ENCODE data around the gene HS2ST1.
"Not testable (repeated sequence)": the region's sequence is repeated elsewhere in the genome, so short reads cannot be mapped to it uniquely, and the experiment has no call there.

HS2ST1 gene

GRCh38 chr1:86914601-86914997 lies at the start of gene HS2ST1:
Gene HS2ST1, plus strand, starts transcription at chr1:86914635.
- no peak for DNase-seq

- DNase-seq = no peak
Measured at GRCh38 chr1:86865973-86866637, 48.3 kb upstream of the HS2ST1 start.

- DNase-seq = no peak
Measured at GRCh38 chr1:86866665-86867064, 47.8 kb upstream of the HS2ST1 start.

GRCh38 chr1:86867278-86867677 lies 47.2 kb upstream of the HS2ST1 start:
- not testable (repeated sequence) for DNase-seq

GRCh38 chr1:86868477-86868876 lies 46.0 kb upstream of the HS2ST1 start:
- DNase-seq = no peak

GRCh38 chr1:86871001-86871400 lies 43.4 kb upstream of the HS2ST1 start:
- DNase-seq = no peak

GRCh38 chr1:86872086-86872485 lies 42.3 kb upstream of the HS2ST1 start:
- no peak for DNase-seq

GRCh38 chr1:86875722-86876121 lies 38.7 kb upstream of the HS2ST1 start:
- DNase-seq = no peak

GRCh38 chr1:86887479-86888162 lies 26.8 kb upstream of the HS2ST1 start:
- no peak for DNase-seq

GRCh38 chr1:86888327-86888726 lies 26.1 kb upstream of the HS2ST1 start:
- DNase-seq = no peak

GRCh38 chr1:86899401-86899800 lies 15.0 kb upstream of the HS2ST1 start:
- DNase-seq = not testable (repeated sequence)

GRCh38 chr1:86905875-86906274 lies 8.6 kb upstream of the HS2ST1 start:
- no peak for DNase-seq

GRCh38 chr1:86906419-86906818 lies 8.0 kb upstream of the HS2ST1 start:
- no peak for DNase-seq

- no peak for DNase-seq
Measured at GRCh38 chr1:86912281-86912900, 2.0 kb upstream of the HS2ST1 start.

- DNase-seq = peak; percentile 25
Measured at GRCh38 chr1:86913399-86913895, 988 bp upstream of the HS2ST1 start.

- peak; percentile 99 for DNase-seq
Measured at GRCh38 chr1:86913896-86914600, 387 bp upstream of the HS2ST1 start, which contains the start of gene SELENOF. Gene SELENOF, minus strand, starts transcription at chr1:86914126. Its CDS starts 15 bp downstream, at chr1:86914111.

GRCh38 chr1:86914998-86915736 lies 732 bp downstream of the HS2ST1 start:
- peak; percentile 42 for DNase-seq

- DNase-seq = no peak
Measured at GRCh38 chr1:86915737-86916235, 1.4 kb downstream of the HS2ST1 start.

GRCh38 chr1:86916752-86917151 lies 2.3 kb downstream of the HS2ST1 start:
- DNase-seq = no peak

GRCh38 chr1:86922445-86922844 lies 8.0 kb downstream of the HS2ST1 start:
- DNase-seq = no peak

- DNase-seq = no peak
Measured at GRCh38 chr1:86924324-86924960, 10.0 kb downstream of the HS2ST1 start.

GRCh38 chr1:86925742-86926141 lies 11.3 kb downstream of the HS2ST1 start:
- no peak for DNase-seq

Measured in stimulated activated CD4-positive, alpha-beta T cell treated with anti-CD3 and anti-CD28 coated beads, Interleukin-4, amount 100 ng/mL, for 1 hour (primary cell).